ENCODE data around the gene SUGT1.

DNA sequence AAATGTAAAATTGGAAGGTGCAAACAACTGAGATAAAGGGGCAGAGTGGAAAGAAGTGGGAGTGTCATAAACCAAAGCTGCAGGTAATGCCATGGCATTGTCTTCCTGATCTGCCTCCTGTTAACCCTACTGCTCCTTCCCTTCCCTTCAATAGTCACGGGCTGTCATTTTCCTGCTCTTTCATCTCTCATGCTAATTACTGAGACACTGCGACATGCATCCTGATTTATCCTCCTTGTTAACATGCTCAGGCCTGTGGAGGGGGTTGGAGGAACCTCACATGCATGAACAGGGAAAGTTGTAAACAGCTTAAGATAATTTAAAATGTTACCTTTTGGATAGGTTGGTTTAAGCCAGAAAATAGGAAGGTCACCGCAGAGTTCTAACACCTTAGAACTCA lies 59.7 kb downstream of the SUGT1 start:
- TF ChIP-seq, protein P1, sequence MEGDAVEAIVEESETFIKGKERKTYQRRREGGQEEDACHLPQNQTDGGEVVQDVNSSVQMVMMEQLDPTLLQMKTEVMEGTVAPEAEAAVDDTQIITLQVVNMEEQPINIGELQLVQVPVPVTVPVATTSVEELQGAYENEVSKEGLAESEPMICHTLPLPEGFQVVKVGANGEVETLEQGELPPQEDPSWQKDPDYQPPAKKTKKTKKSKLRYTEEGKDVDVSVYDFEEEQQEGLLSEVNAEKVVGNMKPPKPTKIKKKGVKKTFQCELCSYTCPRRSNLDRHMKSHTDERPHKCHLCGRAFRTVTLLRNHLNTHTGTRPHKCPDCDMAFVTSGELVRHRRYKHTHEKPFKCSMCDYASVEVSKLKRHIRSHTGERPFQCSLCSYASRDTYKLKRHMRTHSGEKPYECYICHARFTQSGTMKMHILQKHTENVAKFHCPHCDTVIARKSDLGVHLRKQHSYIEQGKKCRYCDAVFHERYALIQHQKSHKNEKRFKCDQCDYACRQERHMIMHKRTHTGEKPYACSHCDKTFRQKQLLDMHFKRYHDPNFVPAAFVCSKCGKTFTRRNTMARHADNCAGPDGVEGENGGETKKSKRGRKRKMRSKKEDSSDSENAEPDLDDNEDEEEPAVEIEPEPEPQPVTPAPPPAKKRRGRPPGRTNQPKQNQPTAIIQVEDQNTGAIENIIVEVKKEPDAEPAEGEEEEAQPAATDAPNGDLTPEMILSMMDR (IDR thresholded peaks at IDR 0.05) = no peak
- no peak for TF ChIP-seq ZFX (IDR thresholded peaks at IDR 0.05; ENCODE audit: borderline replicate concordance)

All from 22Rv1 (cell line).